ENCODE results near the gene ZBTB7A. TPM values are rescaled to one million over a fixed set of nuclear protein-coding genes. Genes with fewer than 3 reads are reported as not detected.
A peak's percentile ranks its signal among the peaks of the same experiment; 100 is the strongest.

ZBTB7A gene
- total RNA-seq (2021), result 22.8 to 27.9 TPM (median 24.6 TPM) in 3 replicates
- Bru-seq, nascent RNA, result percentile 72 among the genes with signal in this experiment
- long read RNA-seq, experiment 1, full-length matches to known transcripts, result 20 of 30 reads
- long read RNA-seq, experiment 1, partial matches to known transcripts, result 0 of 30 reads
- long read RNA-seq, experiment 1, other reads (novel, unspliced or antisense), result 10 of 30 reads
- long read RNA-seq, experiment 2, partial matches to known transcripts, result 4 of 18 reads
- long read RNA-seq, experiment 2, other reads (novel, unspliced or antisense), result 14 of 18 reads
- long read RNA-seq, experiment 3, result 0 reads

DNA sequence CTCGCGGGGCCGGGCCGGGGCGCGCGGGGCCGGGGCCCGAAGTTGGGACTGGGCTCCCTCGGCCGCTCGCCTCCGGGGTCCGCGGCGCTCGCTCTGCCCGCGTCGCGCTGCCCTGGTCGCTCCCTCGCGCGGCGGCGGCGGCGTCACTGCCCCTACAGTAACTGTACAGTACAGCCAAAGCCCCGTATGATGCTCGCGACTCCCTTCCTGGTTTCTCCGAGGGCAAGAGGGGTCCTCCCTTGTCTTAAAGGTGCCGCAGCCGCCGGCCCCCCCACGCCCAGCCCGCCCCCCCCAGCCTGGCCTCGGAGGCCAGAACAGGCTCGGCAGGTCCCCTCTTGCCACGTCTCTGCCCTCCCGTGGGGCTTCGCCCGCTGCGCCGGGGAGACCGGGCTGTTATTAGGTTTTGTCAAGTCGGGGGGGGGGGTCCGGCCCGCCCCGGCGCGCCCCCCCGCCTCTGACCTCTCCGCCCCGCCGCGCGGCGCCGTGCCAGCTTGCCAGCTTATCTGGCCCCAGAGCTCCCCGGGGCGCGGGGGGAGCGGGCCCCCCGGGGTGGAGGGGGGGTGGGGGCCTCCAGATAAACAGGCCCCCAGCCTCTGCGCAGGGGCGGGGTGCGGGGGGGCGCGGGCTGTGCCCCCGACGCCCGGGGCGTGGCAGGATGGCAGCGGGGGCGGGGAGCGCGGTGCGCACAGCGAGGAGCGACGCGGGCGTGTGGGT is at the start of gene ZBTB7A:
Gene ZBTB7A (minus strand): TSS at position 218 of the 714 bp plus-strand sequence. CDS start 11,667 bp downstream, outside the sequence.
- no peaks in the 10 kb centered on the region for H3K9me3 Mint-ChIP-seq
- DNase-seq (ENCODE audit: low spot score) (peak; percentile 64), ATAC-seq (peak; percentile 3; the same call in 1 of the 2 replicates)
- H3K27me3 Mint-ChIP-seq (ENCODE audit: low read depth), result peaks cover 30% of the 10 kb centered on the region
- no peak for TF ChIP-seq ZNF232 (CRISPR knock-in tag; IDR thresholded peaks at IDR 0.05)
- 0 out of 2 replicates have a peak, but pooled peaks have one; percentile 33 for TF ChIP-seq KAT7 (CRISPR knock-in tag; IDR thresholded peaks at IDR 0.05; ENCODE audit: borderline replicate concordance)
- TF ChIP-seq EMX1 (CRISPR knock-in tag; IDR thresholded peaks at IDR 0.05), result no peak
- H3K27ac Mint-ChIP-seq, result no peak within 1 kb of the TSS
- ChIA-PET POLR2A (interaction anchor here (1.0 kb wide), 1 partner anchor 32 kb away, joined by 3 read pairs; no protein-coding TSS in a partner anchor), CTCF (interaction anchor here (0.6 to 1.5 kb wide), 8 partner anchors 59 to 991 kb away, joined by 3 to 10 read pairs (median 4); partner anchors contain the start of gene PIAS4)
- H3K36me3 Mint-ChIP-seq, result no peaks in the 10 kb centered on the region
- peaks cover 23% of the 10 kb centered on the region for H3K4me1 Mint-ChIP-seq
- peak within 1 kb of the TSS; percentile 56 for H3K4me3 Mint-ChIP-seq

DNA sequence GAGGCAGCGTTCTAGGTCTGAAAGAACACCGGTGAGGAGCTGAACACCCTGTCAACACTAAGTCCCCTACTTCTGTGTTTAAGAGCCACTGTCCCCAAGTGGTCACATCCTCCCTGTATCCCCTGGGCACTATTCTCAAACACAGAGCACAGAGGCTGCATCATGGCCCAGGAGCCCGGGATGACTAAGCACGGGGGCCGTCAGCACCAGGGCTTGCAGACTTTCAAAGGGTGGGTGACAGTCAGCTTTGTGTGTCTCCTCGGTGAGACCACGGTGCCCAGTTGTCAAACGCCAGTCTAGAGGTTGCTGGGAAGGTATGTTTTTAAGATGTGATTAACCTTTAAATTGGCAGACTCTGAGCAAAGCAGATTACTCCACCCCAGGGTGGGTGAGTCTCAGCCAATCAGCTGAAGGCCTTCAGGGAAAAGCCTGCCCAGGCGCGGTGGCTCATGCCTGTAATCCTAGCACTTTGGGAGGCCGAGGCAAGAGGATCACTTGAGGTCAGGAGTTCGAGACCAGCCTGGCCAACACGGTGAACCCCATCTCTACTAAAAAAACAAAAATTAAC is 49.2 kb upstream of the ZBTB7A start:
- POLR2A ChIA-PET, result no interaction called here
- CTCF ChIA-PET, result interaction anchor here (0.6 to 2.6 kb wide), 2 partner anchors 24 to 228 kb away, joined by 3 to 9 read pairs; no protein-coding TSS in a partner anchor

DNA sequence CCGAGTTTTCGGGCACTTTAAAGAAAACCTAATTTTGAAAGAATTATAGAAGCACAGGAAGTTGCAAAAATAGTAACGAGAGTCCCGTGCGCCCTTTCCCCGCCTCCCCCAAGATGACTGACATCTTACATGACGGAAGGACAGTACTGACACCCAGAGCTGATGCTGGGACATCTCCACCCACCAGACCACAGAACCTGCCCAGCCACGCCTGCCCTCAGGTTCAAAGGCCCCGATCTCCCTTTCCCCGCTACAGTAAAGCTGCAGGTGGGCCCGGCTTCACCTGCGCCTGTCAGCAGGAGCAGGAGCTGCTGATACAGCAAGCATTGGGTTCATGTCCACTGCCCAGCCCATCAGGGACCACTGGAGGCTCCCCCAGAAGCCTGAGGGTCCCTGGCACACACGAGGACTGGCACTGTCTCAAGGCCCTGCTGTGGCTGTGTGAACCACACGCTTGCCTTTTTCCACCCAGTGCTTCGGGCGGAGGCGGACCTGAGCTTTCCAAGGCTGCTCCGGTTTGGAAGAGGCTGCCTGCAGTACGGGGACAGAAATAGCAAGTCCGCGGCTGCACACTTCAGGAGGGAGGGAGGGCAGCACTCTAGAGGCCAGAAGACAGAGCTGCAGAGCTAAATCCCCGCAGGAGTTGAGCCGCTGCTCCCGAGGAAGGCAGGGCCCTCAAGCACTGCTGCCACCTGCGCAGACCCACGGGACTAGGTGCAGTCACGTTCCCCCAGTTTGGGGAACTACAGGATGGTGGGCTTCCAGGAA is 48.5 kb upstream of the ZBTB7A start:
- Mint-ChIP-seq H3K4me1 (no peaks in the 10 kb centered on the region), H3K4me3 (no peak overlapping the region), H3K36me3 (peaks cover 51% of the 10 kb centered on the region), H3K9me3 (no peaks in the 10 kb centered on the region), H3K27me3 (ENCODE audit: low read depth) (no peaks in the 10 kb centered on the region), H3K27ac (no peak overlapping the region)
- CTCF ChIA-PET, result interaction anchor here (0.6 to 2.6 kb wide), 2 partner anchors 25 to 228 kb away, joined by 3 to 9 read pairs; no protein-coding TSS in a partner anchor
- POLR2A ChIA-PET, result no interaction called here
- no peak for DNase-seq (ENCODE audit: low spot score)
- TF ChIP-seq EMX1 (CRISPR knock-in tag; IDR thresholded peaks at IDR 0.05) (no peak), ZBTB21 (CRISPR knock-in tag; IDR thresholded peaks at IDR 0.05; ENCODE audit: borderline replicate concordance) (no peak)
- TF ChIP-seq, protein P1, sequence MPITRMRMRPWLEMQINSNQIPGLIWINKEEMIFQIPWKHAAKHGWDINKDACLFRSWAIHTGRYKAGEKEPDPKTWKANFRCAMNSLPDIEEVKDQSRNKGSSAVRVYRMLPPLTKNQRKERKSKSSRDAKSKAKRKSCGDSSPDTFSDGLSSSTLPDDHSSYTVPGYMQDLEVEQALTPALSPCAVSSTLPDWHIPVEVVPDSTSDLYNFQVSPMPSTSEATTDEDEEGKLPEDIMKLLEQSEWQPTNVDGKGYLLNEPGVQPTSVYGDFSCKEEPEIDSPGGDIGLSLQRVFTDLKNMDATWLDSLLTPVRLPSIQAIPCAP (CRISPR knock-in tag; IDR thresholded peaks at IDR 0.05), result no peak
- ATAC-seq, result no peak

More for the DNA sequence above, 49.2 kb upstream of the ZBTB7A start:
- Mint-ChIP-seq H3K36me3 (peaks cover 45% of the 10 kb centered on the region), H3K27me3 (ENCODE audit: low read depth) (no peaks in the 10 kb centered on the region), H3K9me3 (no peaks in the 10 kb centered on the region), H3K4me3 (no peak overlapping the region), H3K27ac (no peak overlapping the region), H3K4me1 (no peaks in the 10 kb centered on the region)
- DNase-seq (ENCODE audit: low spot score) (no peak), ATAC-seq (no peak)
- TF ChIP-seq, protein P2, sequence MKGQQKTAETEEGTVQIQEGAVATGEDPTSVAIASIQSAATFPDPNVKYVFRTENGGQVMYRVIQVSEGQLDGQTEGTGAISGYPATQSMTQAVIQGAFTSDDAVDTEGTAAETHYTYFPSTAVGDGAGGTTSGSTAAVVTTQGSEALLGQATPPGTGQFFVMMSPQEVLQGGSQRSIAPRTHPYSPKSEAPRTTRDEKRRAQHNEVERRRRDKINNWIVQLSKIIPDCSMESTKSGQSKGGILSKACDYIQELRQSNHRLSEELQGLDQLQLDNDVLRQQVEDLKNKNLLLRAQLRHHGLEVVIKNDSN (CRISPR knock-in tag; IDR thresholded peaks at IDR 0.05), result no peak
- TF ChIP-seq ZNF219 (CRISPR knock-in tag; IDR thresholded peaks at IDR 0.05; ENCODE audit: borderline replicate concordance), result no peak
- TF ChIP-seq TEAD4 (CRISPR knock-in tag; IDR thresholded peaks at IDR 0.05), result no peak

DNA sequence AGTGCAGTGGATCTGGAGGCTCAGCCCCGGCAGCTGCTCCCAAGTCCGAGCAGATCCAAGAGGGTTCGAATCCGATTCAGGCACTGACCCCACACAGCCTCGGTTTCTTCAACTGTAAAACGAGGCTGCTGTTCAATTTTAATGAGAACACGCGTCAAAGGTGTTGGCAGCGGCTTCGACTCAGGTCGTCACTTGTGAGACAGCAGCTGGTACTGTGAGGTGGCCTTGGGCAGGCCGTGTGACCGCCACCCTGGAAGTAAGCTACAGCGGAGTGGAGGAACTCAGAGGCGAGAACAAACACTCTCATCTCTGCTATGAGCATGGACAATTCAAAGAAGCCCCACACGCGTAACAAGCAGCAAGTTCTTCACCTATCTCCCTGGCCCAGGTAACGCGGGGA is 47.5 kb upstream of the ZBTB7A start:
- H3K4me1 Mint-ChIP-seq, result no peaks in the 10 kb centered on the region
- H3K9me3 Mint-ChIP-seq, result no peaks in the 10 kb centered on the region
- POLR2A ChIA-PET, result no interaction called here
- peaks cover 57% of the 10 kb centered on the region for H3K36me3 Mint-ChIP-seq
- no peak for DNase-seq (ENCODE audit: low spot score)
- no peaks in the 10 kb centered on the region for H3K27me3 Mint-ChIP-seq (ENCODE audit: low read depth)
- no peak overlapping the region for H3K4me3 Mint-ChIP-seq
- CTCF ChIA-PET, result interaction anchor here (2.6 kb wide), 1 partner anchor 26 kb away, joined by 9 read pairs; no protein-coding TSS in a partner anchor
- no peak overlapping the region for H3K27ac Mint-ChIP-seq
- TF ChIP-seq, protein P2 (CRISPR knock-in tag; IDR thresholded peaks at IDR 0.05), result no peak
- TF ChIP-seq ZNF396 (CRISPR knock-in tag; IDR thresholded peaks at IDR 0.05; ENCODE audit: borderline replicate concordance), result no peak
- TF ChIP-seq, protein P3, sequence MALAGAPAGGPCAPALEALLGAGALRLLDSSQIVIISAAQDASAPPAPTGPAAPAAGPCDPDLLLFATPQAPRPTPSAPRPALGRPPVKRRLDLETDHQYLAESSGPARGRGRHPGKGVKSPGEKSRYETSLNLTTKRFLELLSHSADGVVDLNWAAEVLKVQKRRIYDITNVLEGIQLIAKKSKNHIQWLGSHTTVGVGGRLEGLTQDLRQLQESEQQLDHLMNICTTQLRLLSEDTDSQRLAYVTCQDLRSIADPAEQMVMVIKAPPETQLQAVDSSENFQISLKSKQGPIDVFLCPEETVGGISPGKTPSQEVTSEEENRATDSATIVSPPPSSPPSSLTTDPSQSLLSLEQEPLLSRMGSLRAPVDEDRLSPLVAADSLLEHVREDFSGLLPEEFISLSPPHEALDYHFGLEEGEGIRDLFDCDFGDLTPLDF (CRISPR knock-in tag; IDR thresholded peaks at IDR 0.05), result no peak
- no peak for TF ChIP-seq ESRRA (CRISPR knock-in tag; IDR thresholded peaks at IDR 0.05; ENCODE audit: borderline replicate concordance)
- TF ChIP-seq TP53 (CRISPR knock-in tag; IDR thresholded peaks at IDR 0.05), result no peak
- TF ChIP-seq ATF1 (CRISPR knock-in tag; IDR thresholded peaks at IDR 0.05), result no peak
- no peak for TF ChIP-seq FOXK1 (CRISPR knock-in tag; IDR thresholded peaks at IDR 0.05)
- TF ChIP-seq ELF4 (CRISPR knock-in tag; IDR thresholded peaks at IDR 0.05; ENCODE audit: low read depth), result no peak
- TF ChIP-seq PRRX2 (CRISPR knock-in tag; IDR thresholded peaks at IDR 0.05), result no peak
- no peak for ATAC-seq
